Gastroesophageal sphincter (tissue), 3 donors: Measurements from ENCODE around the gene STK33.

Source experiments
- POLR2A ChIP-seq, 2 donors: fragments of 450-650 bp; IDR thresholded peaks; one replicate each; pipeline ENCODE4 v1.6.1; 2017; ENCODE audit warnings: antibody characterized with exemption in 2 of 2, mild to moderate bottlenecking in 2 of 2, moderate library complexity in 1 of 2
- POLR2AphosphoS5 ChIP-seq: sonication (generic); formaldehyde crosslinking; IDR thresholded peaks from one replicate; pipeline ENCODE4 v1.6.1; 2017; ENCODE audit warnings: antibody characterized with exemption
- TF ChIP-seq, protein P1 (sequence below), 4 experiments: fragments of 200-600 bp in 2 of 4; fragments of 450-650 bp in 2 of 4; sonication (generic) in 1 of 4; IDR thresholded peaks; one replicate each; pipeline ENCODE4 v1.5.1; 2017 to 2019; ENCODE audit warnings: antibody characterized with exemption in 4 of 4, mild to moderate bottlenecking in 2 of 4, moderate library complexity in 2 of 4

DNA sequence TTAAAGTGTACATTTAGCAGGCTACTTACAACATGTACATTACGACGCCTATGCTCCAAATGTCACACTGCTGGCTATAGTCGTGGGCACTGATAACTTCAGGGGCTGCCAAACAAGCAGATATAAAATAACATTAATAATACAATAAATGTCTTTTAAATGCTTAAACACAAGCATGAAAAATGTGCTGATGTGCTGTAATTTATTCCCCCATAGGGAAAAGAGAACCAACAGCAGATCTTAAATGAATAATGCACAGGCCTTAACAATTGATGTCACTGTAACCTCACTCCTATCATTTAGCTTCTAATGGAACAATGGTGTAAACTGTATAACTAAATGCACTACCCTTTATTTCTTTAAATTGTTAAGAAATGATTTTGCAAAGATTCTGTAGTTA lies 153.4 kb downstream of the STK33 start:
- TF ChIP-seq POLR2A (IDR thresholded peaks at IDR 0.05) (no peak), POLR2AphosphoS5 (no peak)
- TF ChIP-seq, protein P1, sequence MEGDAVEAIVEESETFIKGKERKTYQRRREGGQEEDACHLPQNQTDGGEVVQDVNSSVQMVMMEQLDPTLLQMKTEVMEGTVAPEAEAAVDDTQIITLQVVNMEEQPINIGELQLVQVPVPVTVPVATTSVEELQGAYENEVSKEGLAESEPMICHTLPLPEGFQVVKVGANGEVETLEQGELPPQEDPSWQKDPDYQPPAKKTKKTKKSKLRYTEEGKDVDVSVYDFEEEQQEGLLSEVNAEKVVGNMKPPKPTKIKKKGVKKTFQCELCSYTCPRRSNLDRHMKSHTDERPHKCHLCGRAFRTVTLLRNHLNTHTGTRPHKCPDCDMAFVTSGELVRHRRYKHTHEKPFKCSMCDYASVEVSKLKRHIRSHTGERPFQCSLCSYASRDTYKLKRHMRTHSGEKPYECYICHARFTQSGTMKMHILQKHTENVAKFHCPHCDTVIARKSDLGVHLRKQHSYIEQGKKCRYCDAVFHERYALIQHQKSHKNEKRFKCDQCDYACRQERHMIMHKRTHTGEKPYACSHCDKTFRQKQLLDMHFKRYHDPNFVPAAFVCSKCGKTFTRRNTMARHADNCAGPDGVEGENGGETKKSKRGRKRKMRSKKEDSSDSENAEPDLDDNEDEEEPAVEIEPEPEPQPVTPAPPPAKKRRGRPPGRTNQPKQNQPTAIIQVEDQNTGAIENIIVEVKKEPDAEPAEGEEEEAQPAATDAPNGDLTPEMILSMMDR (IDR thresholded peaks at IDR 0.05): no peak
